ENCODE measurements around the gene SUGP1. TPM values are rescaled to one million over a fixed set of nuclear protein-coding genes. Genes with fewer than 3 reads are reported as not detected.
A peak's percentile ranks its signal among the peaks of the same experiment; 100 is the strongest.

Gene SUGP1
- total RNA-seq, 4 donors from 2014 or later = 31.1 to 118 (median 66.5) TPM

- no peaks in the 10 kb centered on the region for H3K36me3 ChIP-seq
- H3K27me3 ChIP-seq = peaks cover 21% of the 10 kb centered on the region
- no peak overlapping the region for H3K4me3 ChIP-seq
- H3K27ac ChIP-seq = no peak overlapping the region
- in situ Hi-C loops (cut with MboI; ENCODE audit: low pct_ligation_motif_present in 1 of 4, low pct_unique_long_range_greater_than_20kb in 1 of 4, low sequenced_read_pairs in 3 of 4) = no loop called here
- TF ChIP-seq POLR2AphosphoS5 (IDR thresholded peaks at IDR 0.05) = no peak
- no peak for TF ChIP-seq POLR2A (IDR thresholded peaks at IDR 0.05)
- TF ChIP-seq EP300 (IDR thresholded peaks at IDR 0.05; ENCODE audit: low read depth) = no peak
- TF ChIP-seq, protein P1, sequence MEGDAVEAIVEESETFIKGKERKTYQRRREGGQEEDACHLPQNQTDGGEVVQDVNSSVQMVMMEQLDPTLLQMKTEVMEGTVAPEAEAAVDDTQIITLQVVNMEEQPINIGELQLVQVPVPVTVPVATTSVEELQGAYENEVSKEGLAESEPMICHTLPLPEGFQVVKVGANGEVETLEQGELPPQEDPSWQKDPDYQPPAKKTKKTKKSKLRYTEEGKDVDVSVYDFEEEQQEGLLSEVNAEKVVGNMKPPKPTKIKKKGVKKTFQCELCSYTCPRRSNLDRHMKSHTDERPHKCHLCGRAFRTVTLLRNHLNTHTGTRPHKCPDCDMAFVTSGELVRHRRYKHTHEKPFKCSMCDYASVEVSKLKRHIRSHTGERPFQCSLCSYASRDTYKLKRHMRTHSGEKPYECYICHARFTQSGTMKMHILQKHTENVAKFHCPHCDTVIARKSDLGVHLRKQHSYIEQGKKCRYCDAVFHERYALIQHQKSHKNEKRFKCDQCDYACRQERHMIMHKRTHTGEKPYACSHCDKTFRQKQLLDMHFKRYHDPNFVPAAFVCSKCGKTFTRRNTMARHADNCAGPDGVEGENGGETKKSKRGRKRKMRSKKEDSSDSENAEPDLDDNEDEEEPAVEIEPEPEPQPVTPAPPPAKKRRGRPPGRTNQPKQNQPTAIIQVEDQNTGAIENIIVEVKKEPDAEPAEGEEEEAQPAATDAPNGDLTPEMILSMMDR (IDR thresholded peaks at IDR 0.05) = no peak
- no peaks in the 10 kb centered on the region for H3K4me1 ChIP-seq
- 90 to 100% methylated on average over 1 to 3 of the region's 3 CpGs for WGBS, 2 donors (ENCODE audit: low coverage in 1 of 2)
- DNase-seq = no peak
- H3K9me3 ChIP-seq = no peaks in the 10 kb centered on the region
- intact Hi-C loops (cut with DNase I; ENCODE audit: low total_unique reads) = no loop called here
Measured at GRCh38 chr19:19267305-19267704, 53.0 kb downstream of the SUGP1 start.

DNA sequence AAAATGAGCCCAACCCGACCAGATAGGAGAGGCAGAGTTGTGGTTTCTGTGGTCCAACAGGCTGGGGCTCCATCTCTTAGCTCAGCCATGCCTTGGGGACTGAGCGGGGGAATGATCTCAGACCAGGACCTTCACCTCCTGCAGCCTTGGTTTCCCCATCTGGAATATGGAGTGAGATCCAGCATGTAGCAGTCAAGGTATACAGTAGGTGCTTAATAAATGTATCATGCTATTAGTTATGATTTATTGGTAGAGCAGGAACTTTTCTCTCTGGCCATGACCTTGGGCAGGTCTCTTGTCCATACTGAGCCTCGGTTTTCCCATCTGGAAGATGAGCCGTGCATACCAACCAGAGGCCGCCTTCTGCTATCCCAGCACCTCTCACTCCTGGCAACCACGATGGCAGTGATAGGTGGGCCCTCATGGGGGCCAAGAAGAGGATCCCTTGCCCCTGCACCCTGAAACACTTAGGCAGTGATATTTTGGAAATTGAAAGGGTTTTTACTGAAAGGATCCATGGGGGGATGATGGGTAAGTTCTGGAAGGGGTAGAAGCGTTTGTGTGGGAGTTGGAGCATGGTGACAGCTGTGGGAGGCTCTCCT is 56.3 kb downstream of the SUGP1 start:
- intact Hi-C loops (cut with DNase I; ENCODE audit: low total_unique reads) (no loop called here), in situ Hi-C loops (cut with MboI; ENCODE audit: low pct_ligation_motif_present in 1 of 4, low pct_unique_long_range_greater_than_20kb in 1 of 4, low sequenced_read_pairs in 3 of 4) (no loop called here)
- TF ChIP-seq, protein P1 (IDR thresholded peaks at IDR 0.05) = no peak
- TF ChIP-seq POLR2A (IDR thresholded peaks at IDR 0.05) (no peak), POLR2AphosphoS5 (IDR thresholded peaks at IDR 0.05) (no peak), EP300 (IDR thresholded peaks at IDR 0.05; ENCODE audit: low read depth) (no peak)
- DNase-seq = no peak
- Histone ChIP-seq H3K9me3 (no peaks in the 10 kb centered on the region), H3K27me3 (peaks cover 45% of the 10 kb centered on the region), H3K27ac (no peak overlapping the region), H3K4me3 (no peak overlapping the region), H3K36me3 (no peaks in the 10 kb centered on the region), H3K4me1 (peaks cover 0 to 7% (median 0%) of the 10 kb centered on the region in 4 donors)
- 63 to 82% methylated on average over 2 to 7 of the region's 7 CpGs for WGBS, 2 donors (ENCODE audit: low coverage in 1 of 2)

DNA sequence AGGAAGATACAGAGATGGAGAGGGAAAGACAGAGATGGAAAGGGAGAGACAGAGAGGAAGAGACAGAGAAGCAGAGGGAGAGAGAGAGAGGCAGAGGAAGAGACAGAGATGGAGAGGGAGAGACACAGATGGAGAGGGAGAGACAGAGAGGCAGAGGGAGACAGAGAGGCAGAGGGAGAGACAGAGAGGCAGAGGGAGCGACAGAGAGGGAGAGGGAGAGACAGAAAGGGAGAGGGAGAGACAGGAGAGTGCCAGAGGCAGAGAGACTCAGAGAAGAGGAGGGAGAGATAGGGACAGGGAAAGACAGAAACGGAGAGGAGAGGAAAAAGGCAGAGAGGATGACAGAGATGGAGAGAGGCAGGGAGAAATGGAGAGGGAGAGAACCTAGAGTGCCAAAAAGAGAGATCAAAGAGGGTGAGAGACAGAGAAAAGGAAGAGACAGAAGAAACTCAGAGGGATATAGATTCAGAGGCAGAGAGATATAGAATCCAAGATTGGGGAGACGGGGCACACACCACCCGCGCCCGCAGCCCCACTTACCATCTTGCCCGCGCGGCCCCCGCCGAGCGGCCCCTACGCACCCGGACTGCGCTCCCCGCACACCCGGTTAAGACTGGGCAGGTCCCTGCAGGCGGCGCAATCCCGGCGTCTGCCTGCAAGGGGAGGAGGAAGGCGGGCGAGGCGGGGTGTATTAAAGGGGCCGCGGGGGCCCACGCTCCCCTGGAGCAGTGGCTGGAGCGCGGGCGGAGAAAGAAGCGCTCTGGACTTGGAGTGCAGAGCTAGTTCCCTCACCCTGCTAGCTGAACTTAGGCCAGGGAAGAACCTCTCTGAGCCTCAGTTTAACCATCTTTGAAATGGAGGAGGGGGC is 57.9 kb downstream of the SUGP1 start:
- H3K36me3 ChIP-seq = no peaks in the 10 kb centered on the region
- peaks cover 0 to 7% (median 0%) of the 10 kb centered on the region in 4 donors for H3K4me1 ChIP-seq
- no peak overlapping the region for H3K4me3 ChIP-seq
- 0 to 13% methylated on average over 2 to 31 of the region's 31 CpGs for WGBS, 2 donors (ENCODE audit: low coverage in 1 of 2)
- no peaks in the 10 kb centered on the region for H3K9me3 ChIP-seq
- in situ Hi-C loops (cut with MboI; ENCODE audit: low pct_ligation_motif_present in 1 of 4, low pct_unique_long_range_greater_than_20kb in 1 of 4, low sequenced_read_pairs in 3 of 4) (no loop called here), intact Hi-C loops (cut with DNase I; ENCODE audit: low total_unique reads) (no loop called here)
- peaks cover 48% of the 10 kb centered on the region for H3K27me3 ChIP-seq
- DNase-seq = no peak
- no peak for TF ChIP-seq EP300 (IDR thresholded peaks at IDR 0.05; ENCODE audit: low read depth)
- no peak for TF ChIP-seq POLR2A (IDR thresholded peaks at IDR 0.05)
- no peak for TF ChIP-seq POLR2AphosphoS5 (IDR thresholded peaks at IDR 0.05)
- TF ChIP-seq, protein P1 (IDR thresholded peaks at IDR 0.05) = no peak
- H3K27ac ChIP-seq = no peak overlapping the region

GRCh38 chr19:19261350-19262189 is 58.7 kb downstream of the SUGP1 start:
- no peaks in the 10 kb centered on the region for H3K36me3 ChIP-seq
- no peaks in the 10 kb centered on the region for H3K9me3 ChIP-seq
- TF ChIP-seq, protein P1 (IDR thresholded peaks at IDR 0.05) = no peak
- TF ChIP-seq EP300 (IDR thresholded peaks at IDR 0.05; ENCODE audit: low read depth) (no peak), POLR2A (IDR thresholded peaks at IDR 0.05) (no peak), POLR2AphosphoS5 (IDR thresholded peaks at IDR 0.05) (no peak)
- WGBS, 2 donors (ENCODE audit: low coverage in 1 of 2) = 8 to 18% methylated on average over 4 to 34 of the region's 52 CpGs
- DNase-seq = no peak
- in situ Hi-C loops (cut with MboI; ENCODE audit: low pct_ligation_motif_present in 1 of 4, low pct_unique_long_range_greater_than_20kb in 1 of 4, low sequenced_read_pairs in 3 of 4) = no loop called here
- peak overlapping the region in 1 of 4 donors; percentile 33 for H3K4me3 ChIP-seq
- no peak overlapping the region for H3K27ac ChIP-seq
- intact Hi-C loops (cut with DNase I; ENCODE audit: low total_unique reads) = no loop called here
- H3K27me3 ChIP-seq = peaks cover 54% of the 10 kb centered on the region
- H3K4me1 ChIP-seq = peaks cover 0 to 7% (median 0%) of the 10 kb centered on the region in 4 donors

All from transverse colon (tissue), 4 donors.